Astrocyte (in vitro differentiated cells and primary cell): ENCODE results near the gene MBOAT7.
"Not testable (repeated sequence)": the region's sequence is repeated elsewhere in the genome, so short reads cannot be mapped to it uniquely, and the experiment has no call there.

ENCODE experiments used
- EZH2 ChIP-seq: IDR thresholded peaks from 2 replicates; pipeline ENCODE4 v1.6.1; 2012; ENCODE audit warnings: mild to moderate bottlenecking, low read length, inconsistent platforms; ENCODE audit not compliant: insufficient read depth
- TF ChIP-seq, protein P1 (sequence below): IDR thresholded peaks from 2 replicates; pipeline ENCODE4 v1.5.1; 2011; ENCODE audit warnings: low read depth, mild to moderate bottlenecking, inconsistent platforms, low read length, moderate library complexity; ENCODE audit not compliant: insufficient read depth

DNA sequence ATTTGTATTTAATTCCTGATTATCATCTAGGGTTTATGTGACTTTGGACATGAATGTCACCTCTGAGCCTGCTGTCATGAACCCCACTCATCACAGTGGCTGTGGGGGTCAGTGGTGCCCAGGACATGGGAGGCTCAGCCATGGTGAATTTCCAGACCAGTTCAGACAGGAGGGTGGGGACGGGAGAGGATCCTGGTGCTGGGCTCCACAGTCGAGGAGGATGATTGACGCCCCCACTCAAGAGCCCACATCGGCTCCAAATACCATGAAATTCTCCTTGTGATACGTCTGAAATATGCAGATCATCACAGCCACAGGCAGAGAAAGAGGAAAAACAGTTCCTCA lies 34.5 kb upstream of the MBOAT7 start:
- TF ChIP-seq, protein P1, sequence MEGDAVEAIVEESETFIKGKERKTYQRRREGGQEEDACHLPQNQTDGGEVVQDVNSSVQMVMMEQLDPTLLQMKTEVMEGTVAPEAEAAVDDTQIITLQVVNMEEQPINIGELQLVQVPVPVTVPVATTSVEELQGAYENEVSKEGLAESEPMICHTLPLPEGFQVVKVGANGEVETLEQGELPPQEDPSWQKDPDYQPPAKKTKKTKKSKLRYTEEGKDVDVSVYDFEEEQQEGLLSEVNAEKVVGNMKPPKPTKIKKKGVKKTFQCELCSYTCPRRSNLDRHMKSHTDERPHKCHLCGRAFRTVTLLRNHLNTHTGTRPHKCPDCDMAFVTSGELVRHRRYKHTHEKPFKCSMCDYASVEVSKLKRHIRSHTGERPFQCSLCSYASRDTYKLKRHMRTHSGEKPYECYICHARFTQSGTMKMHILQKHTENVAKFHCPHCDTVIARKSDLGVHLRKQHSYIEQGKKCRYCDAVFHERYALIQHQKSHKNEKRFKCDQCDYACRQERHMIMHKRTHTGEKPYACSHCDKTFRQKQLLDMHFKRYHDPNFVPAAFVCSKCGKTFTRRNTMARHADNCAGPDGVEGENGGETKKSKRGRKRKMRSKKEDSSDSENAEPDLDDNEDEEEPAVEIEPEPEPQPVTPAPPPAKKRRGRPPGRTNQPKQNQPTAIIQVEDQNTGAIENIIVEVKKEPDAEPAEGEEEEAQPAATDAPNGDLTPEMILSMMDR = not testable (repeated sequence)
- TF ChIP-seq EZH2 = not testable (repeated sequence)
